Loucy (cell line): ENCODE data around the gene DYRK3.

Experiments used
- CTCF ChIP-seq: fragments of 200-600 bp; sonication (generic); conservative IDR thresholded peaks from 2 replicates; pipeline ENCODE4 v1.5.1; 2014; ENCODE audit warnings: mild to moderate bottlenecking, antibody characterized with exemption, low read length
- EZH2phosphoT487 ChIP-seq: fragments of 200-600 bp; IDR thresholded peaks from 2 replicates; pipeline ENCODE4 v1.6.1; 2018; ENCODE audit warnings: antibody characterized with exemption, mild to moderate bottlenecking, moderate library complexity, borderline replicate concordance

- TF ChIP-seq CTCF (no peak), EZH2phosphoT487 (no peak)
Observed at GRCh38 chr1:206682111-206682510, 46.8 kb downstream of the DYRK3 start.
